ENCODE data around the gene VWA5B1. TPM values are rescaled to one million over a fixed set of nuclear protein-coding genes. Genes with fewer than 3 reads are reported as not detected.

Gene VWA5B1
- total RNA-seq, 1 experiment from 2014 or later: not detected

GRCh38 chr1:20366056-20366462, 75.4 kb downstream of the VWA5B1 start:
- DNase-seq (peak; percentile 10), ATAC-seq (no peak)
- H3K27me3 ChIP-seq (ENCODE audit: low read length): peaks cover 26% of the 10 kb centered on the region
- no peaks in the 10 kb centered on the region for H4K20me1 ChIP-seq (ENCODE audit: low read length)
- H3K4me2 ChIP-seq (ENCODE audit: low read length): peak overlapping the region; percentile 86
- no peaks in the 10 kb centered on the region for H3K79me2 ChIP-seq (ENCODE audit: low read length)
- H3F3A ChIP-seq (ENCODE audit: low read length, unreplicated experiment): no peaks in the 10 kb centered on the region
- TF ChIP-seq EZH2phosphoT487 (IDR thresholded peaks at IDR 0.05; ENCODE audit: borderline replicate concordance, low read length) (no peak), EZH2 (IDR thresholded peaks at IDR 0.05; ENCODE audit: low read length, unreplicated experiment) (no peak), CTCF (conservative IDR thresholded peaks at IDR 0.05; ENCODE audit: low read depth, low read length) (no peak)
- POLR2A ChIA-PET (ENCODE audit: unreplicated experiment): no interaction called here
- no TSS peak for BruUV-seq (replicated peaks)
- H3K9me3 ChIP-seq (ENCODE audit: low read length): no peaks in the 10 kb centered on the region
- CTCF ChIA-PET: no interaction called here
- intact Hi-C loops (cut with micrococcal nuclease): no loop called here
- H3K27ac ChIP-seq (ENCODE audit: low read length): no peak overlapping the region
- H3K9ac ChIP-seq (ENCODE audit: low read length): no peak overlapping the region
- peaks cover 13% of the 10 kb centered on the region for H3K4me1 ChIP-seq (ENCODE audit: insufficient read depth, low read length)
- no peaks in the 10 kb centered on the region for H3K36me3 ChIP-seq (ENCODE audit: low read depth, low read length)
- H2AFZ ChIP-seq (ENCODE audit: low read length): peak overlapping the region; percentile 88; the same call in 1 of the 2 replicates
- H3K9me2 ChIP-seq (replicated peaks; ENCODE audit: low read length): no peaks in the 10 kb centered on the region
- peak overlapping the region; percentile 64 for H3K4me3 ChIP-seq (ENCODE audit: low read length)

- ATAC-seq: no peak
- intact Hi-C loops (cut with micrococcal nuclease): no loop called here
- CTCF ChIA-PET: no interaction called here
These were observed 75.9 kb downstream of the VWA5B1 start for GRCh38 chr1:20366463-20367115.

More at GRCh38 chr1:20366463-20367115, 75.9 kb downstream of the VWA5B1 start:
- H3K79me2 ChIP-seq (ENCODE audit: low read length): no peaks in the 10 kb centered on the region
- H3K4me1 ChIP-seq (ENCODE audit: insufficient read depth, low read length): peaks cover 13% of the 10 kb centered on the region
- BruUV-seq (replicated peaks): no TSS peak
- peak overlapping the region; percentile 64 for H3K4me3 ChIP-seq (ENCODE audit: low read length)
- peaks cover 26% of the 10 kb centered on the region for H3K27me3 ChIP-seq (ENCODE audit: low read length)
- TF ChIP-seq EZH2phosphoT487 (IDR thresholded peaks at IDR 0.05; ENCODE audit: borderline replicate concordance, low read length): no peak
- TF ChIP-seq EZH2 (IDR thresholded peaks at IDR 0.05; ENCODE audit: low read length, unreplicated experiment): peak; percentile 65
- TF ChIP-seq CTCF (conservative IDR thresholded peaks at IDR 0.05; ENCODE audit: low read depth, low read length): no peak
- peak overlapping the region; percentile 88 for H2AFZ ChIP-seq (ENCODE audit: low read length)
- no peak for DNase-seq
- no peaks in the 10 kb centered on the region for H3K36me3 ChIP-seq (ENCODE audit: low read depth, low read length)
- H3K9me3 ChIP-seq (ENCODE audit: low read length): no peaks in the 10 kb centered on the region
- H3F3A ChIP-seq (ENCODE audit: low read length, unreplicated experiment): no peaks in the 10 kb centered on the region
- POLR2A ChIA-PET (ENCODE audit: unreplicated experiment): no interaction called here
- H4K20me1 ChIP-seq (ENCODE audit: low read length): no peaks in the 10 kb centered on the region
- H3K27ac ChIP-seq (ENCODE audit: low read length): no peak overlapping the region
- no peaks in the 10 kb centered on the region for H3K9me2 ChIP-seq (replicated peaks; ENCODE audit: low read length)
- H3K4me2 ChIP-seq (ENCODE audit: low read length): peak overlapping the region; percentile 86
- H3K9ac ChIP-seq (ENCODE audit: low read length): no peak overlapping the region

Measured in PC-3 (cell line).